GM21619 (cell line): Measurements from ENCODE around the gene CDH13.

Experiments
- ATAC-seq: cut with Tn5 transposase; IDR thresholded peaks from one replicate; pipeline ENCODE4 v1.9.1; 2021; ENCODE audit not compliant: unreplicated experiment

The CDH13 gene

DNA sequence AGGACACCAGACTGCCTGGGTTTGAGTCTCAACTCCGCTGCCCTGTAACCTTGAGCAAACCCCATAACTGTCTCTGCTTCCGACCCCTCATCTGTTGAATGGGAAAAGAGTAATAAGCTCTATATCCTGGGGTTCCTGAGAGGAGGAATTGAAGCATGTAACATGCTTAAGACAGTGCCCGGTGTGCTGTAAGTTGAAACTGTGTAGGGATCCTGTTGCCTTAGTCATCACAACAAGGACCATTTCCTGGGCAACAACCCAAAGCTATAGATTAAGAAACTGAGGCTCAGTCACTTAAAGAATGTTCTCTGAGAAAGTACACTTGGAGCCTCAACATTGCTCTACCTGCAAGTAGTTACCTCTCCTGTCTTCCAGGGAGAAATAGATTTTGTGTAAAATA lies 23.0 kb downstream of the CDH13 start:
- ATAC-seq: no peak

DNA sequence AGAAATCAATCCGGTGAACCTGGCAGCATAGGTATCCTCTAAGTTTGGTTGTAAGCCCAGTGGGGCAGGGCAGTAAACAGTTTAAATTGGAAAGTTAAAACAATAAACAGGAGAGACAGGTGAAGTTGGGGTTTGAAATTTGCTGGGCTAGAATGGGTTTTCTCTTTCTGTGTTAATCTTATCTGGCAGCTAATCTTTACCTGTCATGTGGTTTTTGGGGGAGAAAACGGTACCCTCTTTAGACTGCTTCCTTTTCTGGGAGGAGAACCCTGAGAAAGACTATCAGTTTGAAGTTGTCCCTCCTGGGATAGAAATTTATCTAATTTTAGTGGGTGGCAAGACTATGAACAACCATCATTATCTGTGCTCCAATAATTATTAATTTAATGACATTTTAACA lies 24.0 kb downstream of the CDH13 start:
- ATAC-seq: no peak

DNA sequence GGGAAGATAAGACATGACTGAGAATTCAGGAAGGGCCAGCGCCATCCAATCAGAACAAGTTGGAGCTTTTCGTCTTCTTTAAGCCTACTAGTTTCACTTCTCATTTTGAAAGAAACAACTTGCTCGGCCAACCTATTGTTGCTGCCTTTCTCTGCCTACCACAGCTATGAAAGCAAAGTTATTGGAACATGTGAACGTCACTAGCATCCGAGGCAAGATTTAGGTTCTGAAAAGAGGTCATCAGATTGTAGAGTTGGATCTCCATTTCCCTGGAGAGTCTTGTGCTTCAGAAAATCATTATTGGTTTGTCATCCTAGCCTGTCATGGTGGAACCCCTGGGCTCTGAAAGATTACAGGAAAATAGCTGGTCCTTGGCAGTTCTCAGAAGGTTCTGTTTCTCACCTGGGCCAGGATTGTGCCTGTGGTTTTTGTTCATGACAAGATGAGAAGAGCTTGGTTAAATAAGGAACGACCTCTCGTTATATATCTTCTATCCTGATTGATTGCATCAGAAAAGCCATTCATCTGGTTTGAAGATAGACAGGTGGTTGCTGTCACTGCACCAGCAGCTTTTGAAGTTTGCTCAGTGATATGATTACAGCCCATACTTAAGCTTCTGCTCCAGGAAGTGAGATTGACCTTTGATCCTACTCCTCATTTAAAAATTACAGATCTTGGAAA lies 25.3 kb downstream of the CDH13 start:
- peak; percentile 48 for ATAC-seq

DNA sequence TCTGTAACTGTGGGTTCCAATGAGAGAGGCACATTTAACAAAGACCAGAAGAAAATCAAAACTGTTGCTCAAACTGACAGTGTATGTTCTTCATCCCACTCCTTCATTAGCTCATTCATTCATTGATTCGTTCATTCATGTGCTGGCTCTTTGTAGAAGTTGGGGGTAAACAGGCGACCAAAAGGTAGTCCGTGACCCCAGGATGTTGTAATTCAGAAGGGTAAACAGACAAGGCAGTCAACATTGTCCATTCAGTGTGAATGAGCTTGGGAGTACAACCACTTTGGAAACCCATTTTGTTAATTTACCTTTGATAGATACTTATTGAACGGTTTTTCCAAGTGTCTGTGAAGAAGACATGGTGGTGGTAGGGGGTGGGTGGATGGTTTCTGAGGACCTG lies 26.1 kb downstream of the CDH13 start:
- no peak for ATAC-seq

DNA sequence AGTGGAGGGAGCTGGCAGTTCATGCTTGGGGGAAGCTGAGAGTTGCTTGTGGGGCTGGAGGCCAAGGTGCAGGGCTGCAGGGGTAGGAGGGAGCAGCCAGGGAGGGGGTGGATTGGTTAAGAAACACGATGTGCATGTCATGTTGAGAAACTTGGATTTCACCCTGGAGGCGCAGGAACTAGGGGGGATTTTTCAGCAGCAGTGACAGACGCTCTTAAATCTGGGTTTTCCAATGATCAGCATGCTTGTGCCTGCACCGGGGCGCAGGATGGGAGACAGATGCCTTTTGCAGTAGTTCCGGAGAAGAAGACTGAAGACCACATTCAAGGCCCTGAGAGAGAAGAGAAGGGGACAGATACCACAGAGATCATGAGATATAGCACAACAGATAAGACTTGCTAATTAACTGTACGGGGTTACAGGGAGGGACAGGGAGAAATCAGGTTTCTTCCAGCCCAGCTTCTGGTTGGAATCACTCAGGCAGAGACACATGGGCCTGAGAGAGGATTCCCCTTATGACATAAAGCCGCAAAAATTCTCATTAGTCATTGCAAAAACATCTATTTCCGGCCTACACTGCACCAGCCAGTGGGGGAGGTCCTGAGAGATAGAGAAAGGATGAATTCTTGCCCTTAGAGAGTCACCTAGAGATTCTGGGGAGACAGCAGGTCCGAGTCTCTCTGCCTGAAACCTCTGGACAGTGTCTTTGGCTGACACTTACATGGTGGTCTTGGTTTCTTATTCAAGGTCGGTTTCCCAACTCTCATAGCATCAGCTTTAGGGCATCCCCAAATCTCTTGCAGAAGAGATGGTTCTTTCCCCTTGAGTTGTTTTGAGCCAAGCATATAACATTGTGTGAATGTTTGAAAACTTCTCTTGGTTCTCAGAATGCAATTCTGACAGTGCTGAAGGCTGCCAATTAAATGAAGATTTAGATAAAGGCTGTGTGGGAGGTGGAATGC lies 27.1 kb downstream of the CDH13 start:
- peak; percentile 74 for ATAC-seq

DNA sequence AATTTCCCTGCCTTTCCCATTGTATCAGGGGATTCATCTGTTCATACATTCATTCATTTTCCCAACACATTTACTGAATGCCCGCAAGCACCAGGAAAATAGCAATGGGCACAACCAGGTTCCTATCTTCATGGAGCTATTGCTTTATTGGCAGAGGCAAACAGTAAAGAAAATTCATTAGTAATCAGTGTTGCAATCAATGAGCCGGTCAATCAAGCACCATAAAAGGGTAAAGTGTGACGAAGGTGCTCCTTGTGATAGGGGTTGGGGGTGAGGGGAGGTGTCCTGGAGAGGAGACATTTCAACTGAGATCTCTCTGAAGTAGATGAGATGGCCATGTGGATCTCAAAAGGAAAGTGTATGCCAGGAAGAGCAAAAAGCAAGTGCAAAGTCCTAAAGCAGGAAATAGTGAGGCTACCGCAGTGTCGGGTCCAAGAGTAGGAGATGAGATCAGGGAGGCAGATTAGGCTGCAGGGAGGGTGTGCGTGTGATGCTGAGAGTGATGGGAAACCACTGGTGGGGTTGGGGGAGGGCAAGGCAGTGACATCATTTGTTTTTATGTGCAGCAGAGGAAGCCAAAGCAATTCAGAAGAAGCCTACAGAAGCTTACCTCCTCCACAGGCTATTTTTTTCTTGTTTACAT lies 28.4 kb downstream of the CDH13 start:
- ATAC-seq: no peak

DNA sequence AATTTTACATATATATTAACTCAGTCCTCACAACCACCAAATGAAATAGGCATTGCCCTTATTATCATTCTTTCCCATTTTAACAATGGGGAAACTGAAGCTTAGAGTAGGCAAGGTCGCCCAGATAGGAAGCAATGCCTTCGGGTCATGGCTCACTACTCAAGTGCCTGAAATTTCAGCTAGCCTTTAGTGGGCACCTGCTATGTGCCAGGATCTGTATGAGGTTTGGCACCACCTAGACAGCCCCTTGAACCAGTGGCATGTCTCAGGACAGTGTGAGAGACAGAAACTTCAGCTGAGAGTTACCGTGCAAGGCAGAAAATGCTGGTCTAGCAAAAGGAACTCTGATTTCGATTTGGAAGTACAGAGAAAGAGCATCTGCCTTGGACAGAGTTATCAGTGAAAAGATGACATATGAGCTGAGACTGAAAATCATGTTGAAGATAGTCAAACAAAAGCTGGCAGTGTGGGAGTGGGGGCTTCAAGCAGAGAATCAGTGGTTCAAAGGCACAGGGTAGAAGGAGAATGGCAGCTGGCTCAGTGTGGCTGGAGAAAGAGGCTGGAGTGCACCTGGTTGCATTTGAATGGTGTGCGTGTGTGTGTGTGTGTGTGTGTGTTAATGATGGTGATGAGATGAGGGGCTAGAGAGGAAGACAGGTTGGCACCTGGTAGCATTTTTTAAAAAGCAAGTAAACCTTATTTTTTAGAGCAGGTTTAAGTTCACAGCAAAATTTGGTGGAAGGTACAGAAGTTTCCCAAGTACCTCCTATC lies 29.1 kb downstream of the CDH13 start:
- no peak for ATAC-seq

- ATAC-seq: no peak
Observed at GRCh38 chr16:82657239-82657638, 30.5 kb downstream of the CDH13 start.

- ATAC-seq: no peak
Observed at GRCh38 chr16:82657786-82658185, 31.0 kb downstream of the CDH13 start.

DNA sequence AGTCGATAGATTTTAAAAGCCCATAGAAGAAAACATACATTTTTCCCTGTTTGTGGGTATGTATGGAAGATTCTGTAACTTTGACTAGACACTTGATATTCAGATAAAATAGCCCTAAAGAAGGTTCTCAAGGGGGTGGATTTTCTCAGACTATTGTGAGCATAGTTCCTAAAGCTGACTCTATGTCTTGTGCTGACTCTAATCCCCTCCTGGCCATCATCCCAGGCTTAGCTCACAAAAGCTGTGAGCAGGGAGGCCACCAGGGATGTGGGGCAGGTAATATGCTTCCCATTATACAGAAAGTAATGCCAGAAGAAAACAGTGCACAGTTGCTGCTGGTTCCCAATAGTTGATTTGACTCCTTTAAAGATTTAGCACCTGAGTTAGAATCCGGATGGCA lies 32.0 kb downstream of the CDH13 start:
- ATAC-seq: no peak

- ATAC-seq: no peak
Observed at GRCh38 chr16:82660075-82660645, 33.4 kb downstream of the CDH13 start.

DNA sequence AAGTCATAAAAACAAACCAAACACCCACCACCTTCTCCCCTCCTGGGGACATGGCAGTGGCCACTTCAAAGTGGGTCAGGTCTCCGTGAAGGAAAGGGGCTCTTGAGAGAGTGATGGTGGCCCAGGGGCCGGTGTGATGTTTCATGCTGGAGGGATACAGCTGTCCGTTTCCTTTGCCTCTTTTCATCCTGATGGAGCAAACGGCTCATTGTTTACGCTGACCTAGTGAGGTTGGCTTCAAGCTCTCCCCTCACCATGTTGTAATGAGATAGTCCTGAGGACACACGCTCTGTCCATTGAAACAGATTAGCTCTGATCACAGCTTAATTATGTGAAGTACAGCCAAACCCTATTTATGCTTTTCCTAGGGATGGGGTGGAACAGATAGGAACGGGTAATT lies 34.2 kb downstream of the CDH13 start:
- ATAC-seq: no peak

- ATAC-seq: no peak
Observed at GRCh38 chr16:82664181-82664580, 37.4 kb downstream of the CDH13 start.

GRCh38 chr16:82665025-82665424 lies 38.3 kb downstream of the CDH13 start:
- no peak for ATAC-seq

GRCh38 chr16:82667437-82667836 lies 40.7 kb downstream of the CDH13 start:
- ATAC-seq: no peak

- no peak for ATAC-seq
Observed at GRCh38 chr16:82668094-82668493, 41.3 kb downstream of the CDH13 start.

DNA sequence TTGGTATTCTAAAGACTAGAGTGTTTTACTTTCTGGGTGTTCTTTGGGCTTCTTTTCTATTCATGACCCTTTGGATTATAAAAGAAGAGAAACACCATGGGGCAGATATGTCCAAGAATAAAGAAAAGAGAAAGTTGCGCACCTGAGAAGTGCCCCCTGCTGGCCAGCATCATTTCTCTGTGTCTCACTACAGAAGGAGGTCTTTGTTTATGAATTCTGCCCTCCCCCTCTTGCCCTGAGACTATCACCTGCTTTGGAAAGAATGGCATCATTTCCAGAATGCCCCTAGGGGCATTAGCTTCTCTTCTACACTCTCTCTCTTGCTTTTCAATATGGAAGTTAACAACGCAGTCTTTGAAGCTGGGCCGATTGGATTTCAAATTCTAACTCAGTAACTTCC lies 45.0 kb downstream of the CDH13 start:
- no peak for ATAC-seq

DNA sequence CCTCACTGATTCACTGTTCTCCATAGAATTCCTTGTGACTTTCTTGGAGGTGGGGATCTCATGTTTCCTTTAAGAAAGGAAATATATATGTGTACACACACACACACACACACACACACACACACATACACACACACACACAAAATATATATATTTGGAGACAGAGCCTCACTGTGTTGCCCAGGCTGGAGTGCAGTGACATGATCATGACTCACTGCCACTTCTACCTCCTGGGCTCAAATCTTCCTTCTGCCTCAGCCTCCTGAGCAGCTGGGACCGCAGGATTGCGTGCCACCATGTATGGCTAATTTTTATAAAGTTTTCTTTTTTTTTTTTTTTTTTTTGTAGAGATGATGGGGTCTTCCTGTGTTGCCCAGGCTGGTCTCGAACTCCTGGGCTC lies 45.9 kb downstream of the CDH13 start:
- ATAC-seq: no peak

- no peak for ATAC-seq
Observed at GRCh38 chr16:82675300-82675699, 48.5 kb downstream of the CDH13 start.

DNA sequence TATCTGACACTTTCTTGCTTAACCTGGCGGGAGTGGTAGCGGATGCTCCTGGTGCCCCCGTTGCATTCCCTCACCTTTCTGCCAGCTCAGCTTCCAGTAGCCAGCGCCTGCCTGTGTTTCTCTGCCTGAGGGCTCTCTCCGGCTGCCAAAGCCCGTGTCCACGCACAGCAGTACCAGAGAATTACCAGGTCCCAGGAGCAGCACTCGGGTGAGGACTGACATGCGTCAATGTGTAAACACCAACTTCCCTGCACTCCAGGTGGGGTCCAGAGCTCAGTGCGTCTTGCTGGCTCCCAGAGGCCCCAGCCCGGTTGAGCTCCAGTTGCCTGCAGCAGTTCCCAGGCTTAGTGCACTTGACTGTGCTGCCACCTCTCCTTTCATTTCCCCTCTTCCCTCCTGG lies 54.8 kb downstream of the CDH13 start:
- ATAC-seq: no peak

DNA sequence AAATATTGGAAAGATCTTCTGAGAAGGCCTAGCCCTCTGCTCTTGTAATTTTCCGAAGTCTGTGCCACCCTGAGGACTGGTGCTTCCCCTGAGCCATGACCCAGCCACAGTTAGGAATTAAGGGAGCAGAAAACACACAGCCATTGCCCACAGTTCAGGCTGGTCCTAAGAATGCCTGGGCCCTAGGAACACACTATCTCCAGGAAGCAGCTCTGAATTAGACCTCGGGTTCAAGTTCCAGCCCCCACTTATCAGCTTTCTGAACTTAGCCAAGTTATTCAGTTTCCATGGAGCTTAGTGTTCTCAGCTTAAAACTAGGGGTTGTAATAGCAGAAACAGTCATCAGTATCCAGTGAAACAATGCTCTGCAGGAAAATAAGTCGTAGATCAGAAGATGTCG lies 56.0 kb downstream of the CDH13 start:
- ATAC-seq: no peak
